Progenitor cell of endocrine pancreas (in vitro differentiated cells): Measurements from ENCODE around the gene MAML3. TPM values are rescaled to one million over a fixed set of nuclear protein-coding genes. Genes with fewer than 3 reads are reported as not detected.

Experiments
- DNase-seq: peaks from one replicate; pipeline ENCODE4 v3.0.0; 2021; ENCODE audit warnings: low spot score; ENCODE audit not compliant: unreplicated experiment
- H3K27ac Mint-ChIP-seq: 2 replicates; pipeline ENCODE4 v1.8.0; 2021; ENCODE audit warnings: mild to moderate bottlenecking, moderate library complexity, mixed read lengths
- H3K27me3 Mint-ChIP-seq: 2 replicates; pipeline ENCODE4 v1.8.0; 2021; ENCODE audit warnings: mixed read lengths
- H3K36me3 Mint-ChIP-seq: 2 replicates; pipeline ENCODE4 v1.8.0; 2022; ENCODE audit warnings: mixed read lengths; ENCODE audit not compliant: insufficient read depth
- H3K4me1 Mint-ChIP-seq: 2 replicates; pipeline ENCODE4 v1.8.0; 2021; ENCODE audit warnings: low read depth, mixed read lengths
- H3K4me3 Mint-ChIP-seq: 2 replicates; pipeline ENCODE4 v1.8.0; 2021; ENCODE audit warnings: low read depth, mild to moderate bottlenecking, moderate library complexity, mixed read lengths
- H3K9me3 Mint-ChIP-seq: 2 replicates; pipeline ENCODE4 v1.8.0; 2021; ENCODE audit warnings: low read depth, mixed read lengths
- total RNA-seq: library from RNA; stranded (reverse); gene quantifications from 2 replicates; pipeline ENCODE4 v1.2.1, GENCODE V29; 2021
- TF ChIP-seq, protein P1 (sequence below): fragments of 200-600 bp; sonication (generic); IDR thresholded peaks from one replicate; pipeline ENCODE4 v1.5.0; 2021; ENCODE audit warnings: antibody characterized with exemption, mild to moderate bottlenecking; ENCODE audit not compliant: unreplicated experiment

The MAML3 gene
- total RNA-seq, 1 donor from 2014 or later: 48.5 TPM

DNA sequence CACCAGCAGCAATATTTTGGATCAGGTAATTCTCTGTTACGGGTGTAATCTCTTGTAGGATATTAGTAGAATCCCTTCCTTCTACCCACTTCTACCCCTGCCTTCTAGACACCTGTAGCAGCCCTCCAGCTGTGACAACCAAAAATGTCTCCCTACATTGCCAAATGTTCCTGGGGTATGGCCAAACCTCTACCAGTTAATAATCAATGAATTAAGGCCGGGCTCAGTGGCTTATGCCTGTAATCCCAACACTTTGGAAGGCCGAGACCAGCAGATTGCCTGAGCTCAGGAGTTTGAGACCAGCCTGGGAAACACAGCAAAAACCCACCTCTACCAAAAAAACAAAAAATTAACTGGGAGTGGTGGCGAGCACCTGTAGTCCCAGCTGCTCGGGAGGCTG lies 9.9 kb downstream of the MAML3 start:
- Mint-ChIP-seq H3K4me1 (peaks cover 40% of the 10 kb centered on the region), H3K27me3 (no peaks in the 10 kb centered on the region), H3K4me3 (no peak overlapping the region), H3K27ac (no peak overlapping the region), H3K9me3 (no peaks in the 10 kb centered on the region), H3K36me3 (peaks cover 2% of the 10 kb centered on the region)
- TF ChIP-seq, protein P1, sequence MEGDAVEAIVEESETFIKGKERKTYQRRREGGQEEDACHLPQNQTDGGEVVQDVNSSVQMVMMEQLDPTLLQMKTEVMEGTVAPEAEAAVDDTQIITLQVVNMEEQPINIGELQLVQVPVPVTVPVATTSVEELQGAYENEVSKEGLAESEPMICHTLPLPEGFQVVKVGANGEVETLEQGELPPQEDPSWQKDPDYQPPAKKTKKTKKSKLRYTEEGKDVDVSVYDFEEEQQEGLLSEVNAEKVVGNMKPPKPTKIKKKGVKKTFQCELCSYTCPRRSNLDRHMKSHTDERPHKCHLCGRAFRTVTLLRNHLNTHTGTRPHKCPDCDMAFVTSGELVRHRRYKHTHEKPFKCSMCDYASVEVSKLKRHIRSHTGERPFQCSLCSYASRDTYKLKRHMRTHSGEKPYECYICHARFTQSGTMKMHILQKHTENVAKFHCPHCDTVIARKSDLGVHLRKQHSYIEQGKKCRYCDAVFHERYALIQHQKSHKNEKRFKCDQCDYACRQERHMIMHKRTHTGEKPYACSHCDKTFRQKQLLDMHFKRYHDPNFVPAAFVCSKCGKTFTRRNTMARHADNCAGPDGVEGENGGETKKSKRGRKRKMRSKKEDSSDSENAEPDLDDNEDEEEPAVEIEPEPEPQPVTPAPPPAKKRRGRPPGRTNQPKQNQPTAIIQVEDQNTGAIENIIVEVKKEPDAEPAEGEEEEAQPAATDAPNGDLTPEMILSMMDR: no peak
- DNase-seq: no peak

DNA sequence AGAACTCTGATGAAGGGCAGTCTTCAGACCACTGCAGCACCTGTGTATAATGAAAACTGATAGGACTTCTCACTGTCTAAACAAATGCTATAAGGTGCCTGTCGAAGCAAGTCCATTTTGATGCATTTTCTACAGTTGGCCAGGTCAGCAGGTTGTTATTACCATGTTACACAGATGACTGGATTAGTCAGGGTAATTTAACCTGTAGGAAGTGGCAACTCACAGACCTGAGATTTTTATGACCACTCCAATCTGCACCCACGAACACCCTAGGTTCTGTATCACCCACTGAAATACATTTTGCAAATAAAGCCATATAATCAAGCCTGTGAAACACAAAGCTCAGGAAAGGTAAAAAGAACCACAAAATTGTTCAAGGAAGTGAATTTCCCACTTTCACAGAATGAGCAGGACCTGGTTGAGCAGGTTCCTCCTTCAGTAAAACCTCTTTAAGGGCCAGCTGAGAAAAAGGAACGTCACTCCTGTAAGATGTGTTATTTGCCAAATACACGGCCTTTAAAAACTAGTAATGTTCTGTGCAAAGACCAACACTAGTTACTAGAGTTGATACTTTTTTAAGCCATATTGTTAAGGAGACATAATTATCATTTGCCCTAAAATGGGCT lies 12.7 kb downstream of the MAML3 start:
- peaks cover 33% of the 10 kb centered on the region for H3K4me1 Mint-ChIP-seq
- no peaks in the 10 kb centered on the region for H3K27me3 Mint-ChIP-seq
- TF ChIP-seq, protein P1: no peak
- H3K9me3 Mint-ChIP-seq: peaks cover 4% of the 10 kb centered on the region
- H3K36me3 Mint-ChIP-seq: peaks cover 8% of the 10 kb centered on the region
- peak overlapping the region; percentile 84 for H3K27ac Mint-ChIP-seq
- no peak for DNase-seq
- no peak overlapping the region for H3K4me3 Mint-ChIP-seq

DNA sequence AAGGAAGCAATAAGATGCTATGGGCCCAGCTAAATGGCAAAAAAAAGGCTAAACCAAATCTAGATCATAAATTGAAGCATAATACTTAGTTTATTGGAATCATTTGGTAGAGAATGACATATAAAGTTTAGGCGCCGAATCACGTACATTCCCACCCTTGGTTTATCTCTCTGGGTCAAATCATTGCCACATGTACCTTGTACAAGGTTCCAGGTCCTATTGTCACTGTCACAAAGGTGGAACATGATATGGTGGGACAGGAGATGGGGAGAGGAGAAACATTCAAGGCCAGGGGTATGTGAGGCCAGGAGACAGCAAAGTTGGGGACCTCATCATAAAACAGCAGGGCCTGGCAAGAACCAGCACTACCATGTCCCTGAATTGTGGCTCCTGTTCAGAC lies 13.4 kb downstream of the MAML3 start:
- Mint-ChIP-seq H3K4me3 (no peak overlapping the region), H3K9me3 (peaks cover 4% of the 10 kb centered on the region), H3K4me1 (peaks cover 40% of the 10 kb centered on the region), H3K36me3 (peaks cover 8% of the 10 kb centered on the region), H3K27me3 (no peaks in the 10 kb centered on the region), H3K27ac (peak overlapping the region; percentile 59)
- TF ChIP-seq, protein P1: no peak
- DNase-seq: no peak

DNA sequence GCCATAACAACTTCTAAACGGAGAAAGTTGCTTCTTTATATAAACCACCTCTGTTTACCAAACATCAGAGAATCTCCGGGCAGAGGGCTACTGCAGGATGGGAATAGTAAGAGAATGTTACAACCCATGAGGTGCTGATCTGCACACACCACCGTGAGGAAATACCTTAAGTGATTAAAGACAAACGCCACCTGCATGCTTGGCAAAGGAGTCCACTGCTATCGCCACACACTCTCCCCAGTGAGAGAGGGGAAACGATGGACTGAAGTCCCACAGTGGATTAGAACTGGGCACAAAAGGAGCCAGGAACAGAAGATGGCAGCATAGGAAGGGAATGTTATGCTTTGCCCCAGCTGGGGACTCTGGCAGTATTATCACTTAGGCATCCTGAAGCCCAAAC lies 15.6 kb downstream of the MAML3 start:
- H3K36me3 Mint-ChIP-seq: peaks cover 8% of the 10 kb centered on the region
- no peak for DNase-seq
- H3K27ac Mint-ChIP-seq: peak overlapping the region; percentile 92
- peaks cover 4% of the 10 kb centered on the region for H3K9me3 Mint-ChIP-seq
- no peak overlapping the region for H3K4me3 Mint-ChIP-seq
- no peaks in the 10 kb centered on the region for H3K27me3 Mint-ChIP-seq
- TF ChIP-seq, protein P1: no peak
- H3K4me1 Mint-ChIP-seq: peaks cover 49% of the 10 kb centered on the region

DNA sequence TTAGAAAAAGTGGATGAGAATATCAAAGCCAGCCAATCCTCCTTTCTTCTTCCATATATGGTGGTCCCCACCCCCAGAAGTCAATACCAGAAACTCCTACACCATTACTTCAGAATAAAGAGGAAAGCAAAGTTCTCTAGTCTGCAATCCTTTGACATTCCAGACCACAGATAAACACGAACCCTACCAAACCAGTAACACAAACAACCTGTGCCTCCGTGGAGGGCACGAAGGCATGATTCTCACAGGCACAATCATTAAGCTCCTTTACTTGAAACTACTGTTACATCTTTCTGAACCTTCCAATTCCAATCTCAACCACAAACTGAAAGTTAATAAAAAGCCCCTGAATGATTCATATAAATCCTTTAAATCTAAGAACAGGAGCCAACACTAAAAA lies 16.3 kb downstream of the MAML3 start:
- H3K27me3 Mint-ChIP-seq: no peaks in the 10 kb centered on the region
- no peak for DNase-seq
- TF ChIP-seq, protein P1: no peak
- peak overlapping the region; percentile 92 for H3K27ac Mint-ChIP-seq
- peaks cover 8% of the 10 kb centered on the region for H3K36me3 Mint-ChIP-seq
- H3K4me3 Mint-ChIP-seq: peak overlapping the region; percentile 1
- peaks cover 4% of the 10 kb centered on the region for H3K9me3 Mint-ChIP-seq
- H3K4me1 Mint-ChIP-seq: peaks cover 49% of the 10 kb centered on the region
